BE2C (cell line): ENCODE measurements around the gene GABBR2.

Experiments used
- DNase-seq: peaks from one replicate; pipeline ENCODE4 v3.0.0-alpha.2; 2020
- H3K27me3 ChIP-seq: fragments of 250-450 bp; sonication (Bioruptor Pico); 2 replicates; pipeline ENCODE4 v1.5.1; 2020; ENCODE audit warnings: mild to moderate bottlenecking
- H3K36me3 ChIP-seq: fragments of 250-450 bp; sonication (Bioruptor Pico); 2 replicates; pipeline ENCODE4 v1.5.1; 2020; ENCODE audit warnings: mild to moderate bottlenecking
- H3K4me1 ChIP-seq: fragments of 250-450 bp; sonication (Bioruptor Pico); 2 replicates; pipeline ENCODE4 v1.5.1; 2020
- H3K4me3 ChIP-seq: 2 replicates; pipeline ENCODE4 v1.5.1; 2011; ENCODE audit warnings: low read depth, low read length
- H3K9me3 ChIP-seq: fragments of 250-450 bp; sonication (Bioruptor Pico); 2 replicates; pipeline ENCODE4 v1.5.1; 2020
- CTCF ChIP-seq: IDR thresholded peaks from 2 replicates; pipeline ENCODE4 v1.5.1; 2012; ENCODE audit warnings: mild to moderate bottlenecking, low read depth, low read length

Gene GABBR2

GRCh38 chr9:98536542-98537173 is 172.1 kb downstream of the GABBR2 start:
- no peak overlapping the region for H3K4me3 ChIP-seq
- no peaks in the 10 kb centered on the region for H3K36me3 ChIP-seq
- peak; percentile 58 for DNase-seq
- no peaks in the 10 kb centered on the region; the same call in 1 of the 2 replicates for H3K9me3 ChIP-seq
- TF ChIP-seq CTCF: peak; percentile 64
- peaks cover 9% of the 10 kb centered on the region for H3K27me3 ChIP-seq
- H3K4me1 ChIP-seq: no peaks in the 10 kb centered on the region; the same call in 1 of the 2 replicates

DNA sequence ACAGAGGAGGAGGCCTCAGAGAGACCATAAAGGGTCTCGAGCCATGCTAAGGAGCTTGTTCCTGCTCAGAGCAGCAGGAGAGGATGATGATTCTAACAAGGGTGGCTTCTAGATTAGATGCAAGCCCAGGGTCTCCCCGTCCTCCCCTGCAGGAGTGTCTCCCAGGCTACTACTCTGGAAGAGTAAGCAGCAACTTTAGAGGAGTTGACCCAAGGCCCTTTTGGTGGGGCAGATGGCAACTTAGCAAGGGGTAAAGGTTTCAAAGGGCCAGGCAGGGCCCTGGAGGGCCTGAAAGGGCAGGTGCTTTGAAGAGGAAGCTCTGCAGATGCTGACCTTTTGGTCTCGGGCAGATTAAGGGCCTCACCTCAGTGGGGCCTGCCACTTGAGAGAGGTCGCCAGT is 174.9 kb downstream of the GABBR2 start:
- no peaks in the 10 kb centered on the region; the same call in 1 of the 2 replicates for H3K4me1 ChIP-seq
- no peak overlapping the region for H3K4me3 ChIP-seq
- no peaks in the 10 kb centered on the region; the same call in 1 of the 2 replicates for H3K9me3 ChIP-seq
- no peaks in the 10 kb centered on the region; the same call in 1 of the 2 replicates for H3K27me3 ChIP-seq
- H3K36me3 ChIP-seq: no peaks in the 10 kb centered on the region
- no peak for TF ChIP-seq CTCF
- no peak for DNase-seq

DNA sequence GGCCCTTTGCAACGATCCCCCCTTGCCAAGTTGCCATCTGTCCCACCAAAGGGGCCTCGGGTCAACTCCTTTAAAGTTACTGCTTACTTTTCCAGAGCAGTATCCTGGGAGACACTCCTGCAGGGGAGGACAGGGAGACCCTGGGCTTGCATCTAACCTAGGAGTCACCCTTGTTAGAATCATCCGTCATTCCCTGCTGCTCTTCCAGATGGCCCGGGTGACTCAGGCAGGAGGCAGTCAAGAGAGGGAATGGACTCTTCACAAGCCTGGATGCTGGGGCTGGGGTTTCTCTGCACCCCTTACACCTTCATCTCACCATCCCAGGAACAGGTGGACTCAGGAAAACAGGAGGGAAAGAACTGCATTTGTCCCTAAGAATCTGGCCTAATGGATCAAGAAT is 175.6 kb downstream of the GABBR2 start:
- Histone ChIP-seq H3K27me3 (no peaks in the 10 kb centered on the region; the same call in 1 of the 2 replicates), H3K4me1 (no peaks in the 10 kb centered on the region; the same call in 1 of the 2 replicates), H3K36me3 (no peaks in the 10 kb centered on the region), H3K9me3 (no peaks in the 10 kb centered on the region; the same call in 1 of the 2 replicates), H3K4me3 (no peak overlapping the region)
- TF ChIP-seq CTCF: no peak
- no peak for DNase-seq

- no peaks in the 10 kb centered on the region for H3K36me3 ChIP-seq
- no peaks in the 10 kb centered on the region; the same call in 1 of the 2 replicates for H3K4me1 ChIP-seq
- DNase-seq: no peak
- H3K9me3 ChIP-seq: no peaks in the 10 kb centered on the region; the same call in 1 of the 2 replicates
- TF ChIP-seq CTCF: no peak
- H3K27me3 ChIP-seq: no peaks in the 10 kb centered on the region; the same call in 1 of the 2 replicates
- H3K4me3 ChIP-seq: no peak overlapping the region
Measured at GRCh38 chr9:98532574-98532973, 176.2 kb downstream of the GABBR2 start.

GRCh38 chr9:98532147-98532546 is 176.6 kb downstream of the GABBR2 start:
- H3K4me1 ChIP-seq: no peaks in the 10 kb centered on the region; the same call in 1 of the 2 replicates
- no peaks in the 10 kb centered on the region for H3K36me3 ChIP-seq
- H3K4me3 ChIP-seq: no peak overlapping the region
- no peaks in the 10 kb centered on the region; the same call in 1 of the 2 replicates for H3K27me3 ChIP-seq
- peak; percentile 20 for DNase-seq
- no peaks in the 10 kb centered on the region for H3K9me3 ChIP-seq
- no peak for TF ChIP-seq CTCF

- no peak for TF ChIP-seq CTCF
- Histone ChIP-seq H3K27me3 (no peaks in the 10 kb centered on the region; the same call in 1 of the 2 replicates), H3K36me3 (no peaks in the 10 kb centered on the region), H3K4me3 (no peak overlapping the region), H3K9me3 (no peaks in the 10 kb centered on the region), H3K4me1 (no peaks in the 10 kb centered on the region; the same call in 1 of the 2 replicates)
- DNase-seq: no peak
Measured at GRCh38 chr9:98530806-98531386, 177.8 kb downstream of the GABBR2 start.
